Kidney capillary endothelial cell (primary cell): ENCODE measurements around the gene CBX4.

Experiments
- DNase-seq: peaks from one replicate; pipeline ENCODE4 v3.0.0-alpha.2; 2018; ENCODE audit warnings: low spot score

Gene CBX4

DNA sequence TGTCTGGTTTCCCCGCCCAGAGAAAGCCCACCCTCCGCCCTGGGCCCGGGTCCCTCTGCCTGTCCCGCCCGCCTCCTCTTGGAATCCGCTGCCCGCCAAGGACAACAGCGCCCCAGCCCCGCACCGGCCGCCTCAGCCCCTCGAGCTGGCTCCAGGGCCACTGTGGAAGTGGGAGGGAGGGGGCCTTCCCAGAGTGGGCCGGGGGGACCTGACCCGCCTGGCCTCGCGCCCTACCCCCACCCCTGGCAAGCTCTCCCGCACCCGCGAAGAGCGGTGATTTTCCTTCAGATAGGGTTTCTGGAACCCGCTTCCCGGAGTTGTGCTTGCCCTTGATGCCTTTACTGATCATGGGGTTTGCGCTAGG is 40.1 kb downstream of the CBX4 start:
- DNase-seq = no peak

DNA sequence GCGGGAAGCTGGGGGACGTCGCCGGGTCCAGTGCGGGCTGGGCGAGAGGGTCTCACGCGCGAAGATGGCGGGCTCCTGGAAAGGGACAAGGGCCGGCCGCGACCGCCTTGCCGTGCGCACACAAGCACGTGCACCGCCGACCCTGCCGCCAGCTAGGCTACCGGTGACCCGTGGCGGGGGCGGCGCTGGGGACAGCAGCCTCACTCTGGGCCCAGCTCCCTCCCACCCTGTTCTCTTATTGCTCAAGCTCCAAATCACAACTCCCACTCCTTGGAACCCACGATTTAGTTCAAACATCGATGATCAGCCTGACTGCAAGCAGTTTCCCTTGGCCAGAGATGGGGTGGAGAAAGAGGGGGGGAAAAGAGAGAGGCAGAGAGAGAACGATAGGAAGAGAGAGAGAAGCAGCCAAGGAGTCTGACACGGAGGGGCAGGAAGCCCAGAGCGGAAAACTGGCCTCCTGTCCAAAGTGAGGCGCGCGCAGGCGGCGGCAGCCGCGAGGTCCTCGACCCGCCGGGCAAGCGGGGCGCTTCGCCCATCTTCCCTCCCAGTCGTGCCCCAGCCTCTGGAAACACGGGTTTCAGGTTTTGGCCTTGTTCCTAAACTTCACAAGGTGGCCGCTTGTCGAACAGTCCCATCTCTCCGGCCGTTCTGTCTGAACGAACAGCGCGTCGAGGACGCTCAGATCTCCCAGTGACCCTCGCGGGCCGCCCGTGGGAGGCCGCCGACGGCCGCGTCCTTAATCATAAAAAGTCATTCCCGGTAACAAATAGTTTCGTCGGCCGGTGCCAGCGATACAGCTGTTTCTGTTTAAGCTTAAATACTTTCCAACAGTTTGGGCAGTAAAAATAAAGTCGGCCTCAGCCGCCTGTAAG is 40.7 kb downstream of the CBX4 start:
- no peak for DNase-seq

DNA sequence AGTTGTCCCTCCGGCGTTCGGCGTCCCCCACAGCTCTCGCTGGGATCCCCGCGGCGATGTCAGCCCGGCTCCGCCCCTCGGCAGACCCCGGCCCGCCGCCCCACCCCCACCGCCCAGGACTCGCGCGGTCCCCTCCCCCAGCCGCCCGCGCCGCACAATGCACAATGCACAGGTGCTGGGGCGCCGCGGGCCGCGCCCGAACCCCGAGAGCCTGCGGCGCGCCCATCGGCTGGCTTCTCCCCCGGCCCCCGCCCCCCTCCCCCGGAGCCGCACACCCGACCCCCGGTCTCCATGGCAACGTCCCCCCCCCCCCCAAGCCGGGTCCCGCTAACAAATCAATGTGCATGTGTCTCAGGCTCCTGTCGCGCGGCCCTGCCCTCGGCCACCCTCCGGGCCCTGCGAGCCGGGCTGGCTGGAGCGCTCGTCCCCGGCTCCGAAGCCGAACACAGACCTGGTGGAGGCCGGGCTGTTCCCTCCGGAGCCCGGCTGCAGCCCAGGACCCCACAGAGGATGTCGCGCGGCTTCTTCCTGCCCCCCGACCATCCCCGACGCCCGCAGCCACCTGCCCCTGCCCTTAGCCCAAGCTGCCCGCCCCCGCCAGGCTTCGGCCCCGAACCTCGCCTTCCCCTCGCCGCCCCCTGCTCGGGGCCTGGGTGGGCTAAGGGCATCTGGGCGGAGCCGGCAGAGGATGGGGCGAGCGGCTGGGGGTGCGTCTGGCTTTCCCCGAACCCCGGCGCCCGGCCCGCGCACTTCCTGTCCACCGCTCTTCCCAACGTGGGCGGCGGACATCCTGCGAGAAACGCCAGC is 41.5 kb downstream of the CBX4 start:
- no peak for DNase-seq

DNA sequence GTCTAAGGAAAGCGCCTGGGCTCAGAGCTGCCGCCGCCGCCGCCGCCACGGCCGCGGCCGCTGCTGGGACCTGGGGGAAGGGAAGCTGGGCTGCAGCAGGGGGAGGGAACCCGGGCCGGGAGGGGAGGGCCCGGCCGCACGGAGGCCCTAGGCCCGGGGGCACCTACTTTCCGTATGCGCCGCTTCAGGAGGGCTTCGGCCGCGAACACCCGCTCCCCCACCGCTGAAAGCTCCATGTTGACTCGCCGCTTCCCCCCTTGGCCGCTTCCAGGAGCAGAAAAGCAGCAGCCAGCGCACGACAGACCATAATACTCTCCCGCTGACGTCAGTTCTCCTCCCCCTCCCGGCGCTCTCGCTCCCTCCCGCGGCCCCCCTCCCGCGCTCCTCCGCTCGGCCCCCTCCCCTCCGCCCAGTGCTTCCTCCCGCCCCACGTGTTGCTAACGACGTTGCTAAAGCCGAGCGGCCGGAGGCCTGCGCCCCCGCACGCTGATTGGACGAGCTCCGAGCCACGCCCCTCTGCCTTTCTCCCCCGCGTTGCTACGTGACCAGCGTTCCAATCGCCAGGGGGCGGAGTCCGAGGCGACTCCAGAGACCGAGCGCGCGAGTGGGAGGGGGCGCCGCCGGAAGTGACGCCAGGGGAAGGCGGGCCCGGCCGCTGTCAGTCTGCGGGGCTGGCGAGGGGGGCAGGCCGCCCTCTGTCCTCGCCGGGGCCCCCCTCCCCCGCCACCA is 42.3 kb downstream of the CBX4 start, which contains the start of gene CBX8:
TSS of gene CBX8 (minus strand) at position 315 of the 729 bp plus-strand sequence. CDS start at position 236, 79 bp downstream.
- DNase-seq = peak; percentile 99

DNA sequence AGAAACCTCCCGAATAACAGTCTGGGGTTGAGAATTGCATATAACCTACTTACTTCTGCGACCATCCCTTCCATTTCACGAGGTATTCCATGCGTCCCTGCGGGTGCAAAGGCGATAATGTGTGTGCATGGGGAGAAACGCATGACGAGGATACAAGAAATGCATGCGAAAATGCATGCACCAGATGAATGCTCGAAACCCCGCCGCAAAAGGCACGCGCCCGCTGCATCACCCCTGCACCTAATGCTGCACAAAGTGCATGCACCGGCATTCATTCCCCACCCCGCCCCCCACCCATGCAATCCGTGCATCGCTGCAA is 42.8 kb downstream of the CBX4 start:
- DNase-seq = no peak

DNA sequence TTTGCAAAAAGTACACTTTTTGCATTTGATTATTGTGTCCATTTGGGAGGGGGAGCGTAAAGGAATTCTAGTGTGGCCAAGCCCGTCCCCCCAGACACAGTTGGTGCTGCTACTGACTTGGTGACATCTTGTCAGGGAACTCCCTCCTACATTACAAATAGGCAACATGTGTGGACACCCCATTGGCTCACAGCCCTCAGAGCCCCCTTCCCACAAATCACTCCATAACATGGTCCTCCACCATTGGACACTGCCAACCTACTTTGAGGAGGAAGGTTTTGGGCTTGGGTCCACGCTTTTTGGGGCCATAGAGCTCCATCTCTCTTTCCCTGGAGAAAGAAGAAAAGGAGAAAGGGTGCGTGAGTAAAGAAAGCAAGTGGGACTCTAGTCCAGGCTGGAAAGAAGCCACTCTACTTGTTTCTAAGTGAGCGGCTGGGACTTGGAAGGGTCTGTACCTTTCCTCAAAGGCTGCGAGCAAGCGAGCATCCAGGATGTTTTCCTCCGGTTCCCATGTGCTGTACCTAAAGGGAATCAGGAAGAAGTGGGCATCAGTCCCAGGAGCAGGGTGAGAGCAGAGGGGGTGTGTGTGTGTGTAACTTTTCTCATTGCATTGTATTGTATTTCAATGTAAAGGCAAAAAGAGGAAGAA is 43.3 kb downstream of the CBX4 start:
- DNase-seq = no peak

DNA sequence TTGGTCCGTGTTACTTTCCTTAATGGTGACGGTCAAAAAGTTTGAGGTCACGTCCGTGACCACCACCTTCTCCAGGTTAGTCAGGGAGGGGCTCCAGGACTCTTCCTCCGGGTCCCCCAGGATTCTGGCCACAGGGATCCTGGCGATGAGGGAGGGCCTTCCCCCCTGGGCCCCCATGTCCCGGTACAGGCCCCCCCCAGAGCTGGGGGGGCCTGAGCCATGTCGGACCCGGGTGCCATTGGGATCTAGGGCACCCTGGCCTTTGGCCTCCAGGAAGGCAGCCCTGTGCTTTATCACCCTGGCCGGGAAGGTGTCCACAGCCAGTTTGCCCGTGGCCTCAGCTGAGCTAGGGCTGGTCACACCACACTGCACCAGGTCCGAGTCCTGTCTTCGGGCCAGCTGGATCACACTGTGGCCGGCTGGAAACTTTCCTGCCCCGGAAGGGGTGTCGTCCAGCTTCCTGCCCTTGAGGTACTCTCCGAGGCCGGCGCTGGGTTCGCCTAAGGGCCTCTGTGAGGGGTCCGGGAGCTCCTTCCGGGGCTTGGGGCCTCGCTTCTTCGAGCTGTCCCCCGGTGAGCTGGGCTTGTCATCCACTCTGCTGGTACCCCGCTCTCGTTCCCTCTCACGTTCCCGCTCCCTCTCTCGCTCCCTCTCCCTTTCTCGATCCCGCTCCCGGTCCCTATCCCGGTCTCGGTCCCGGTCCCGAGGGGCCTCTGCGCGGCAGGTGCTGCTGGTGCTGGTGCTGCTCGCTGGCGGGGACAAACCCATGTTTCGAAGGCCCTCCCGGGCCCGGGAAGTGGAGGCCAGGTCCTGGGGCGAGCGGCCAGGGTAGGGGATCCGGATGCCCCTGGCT is 44.4 kb downstream of the CBX4 start:
- no peak for DNase-seq

DNA sequence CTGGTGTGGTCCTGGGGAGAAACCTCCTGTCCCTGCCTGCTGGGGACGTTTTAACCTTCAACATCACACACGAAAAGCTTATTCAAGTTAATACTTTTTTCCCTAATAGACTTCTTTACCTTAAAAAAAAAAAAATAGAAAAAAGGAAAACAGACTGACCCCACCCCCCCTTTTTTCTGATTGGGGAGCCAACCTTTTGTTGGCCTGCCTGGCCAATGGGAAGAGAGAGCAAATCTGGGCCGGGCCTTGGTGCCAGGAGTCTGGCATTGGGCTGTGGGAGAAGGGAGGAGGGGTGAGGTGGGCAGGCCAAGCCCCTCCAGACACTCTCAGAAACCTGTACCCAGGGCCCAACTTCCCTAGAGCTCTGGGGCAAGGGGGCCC is 45.3 kb downstream of the CBX4 start:
- no peak for DNase-seq

DNA sequence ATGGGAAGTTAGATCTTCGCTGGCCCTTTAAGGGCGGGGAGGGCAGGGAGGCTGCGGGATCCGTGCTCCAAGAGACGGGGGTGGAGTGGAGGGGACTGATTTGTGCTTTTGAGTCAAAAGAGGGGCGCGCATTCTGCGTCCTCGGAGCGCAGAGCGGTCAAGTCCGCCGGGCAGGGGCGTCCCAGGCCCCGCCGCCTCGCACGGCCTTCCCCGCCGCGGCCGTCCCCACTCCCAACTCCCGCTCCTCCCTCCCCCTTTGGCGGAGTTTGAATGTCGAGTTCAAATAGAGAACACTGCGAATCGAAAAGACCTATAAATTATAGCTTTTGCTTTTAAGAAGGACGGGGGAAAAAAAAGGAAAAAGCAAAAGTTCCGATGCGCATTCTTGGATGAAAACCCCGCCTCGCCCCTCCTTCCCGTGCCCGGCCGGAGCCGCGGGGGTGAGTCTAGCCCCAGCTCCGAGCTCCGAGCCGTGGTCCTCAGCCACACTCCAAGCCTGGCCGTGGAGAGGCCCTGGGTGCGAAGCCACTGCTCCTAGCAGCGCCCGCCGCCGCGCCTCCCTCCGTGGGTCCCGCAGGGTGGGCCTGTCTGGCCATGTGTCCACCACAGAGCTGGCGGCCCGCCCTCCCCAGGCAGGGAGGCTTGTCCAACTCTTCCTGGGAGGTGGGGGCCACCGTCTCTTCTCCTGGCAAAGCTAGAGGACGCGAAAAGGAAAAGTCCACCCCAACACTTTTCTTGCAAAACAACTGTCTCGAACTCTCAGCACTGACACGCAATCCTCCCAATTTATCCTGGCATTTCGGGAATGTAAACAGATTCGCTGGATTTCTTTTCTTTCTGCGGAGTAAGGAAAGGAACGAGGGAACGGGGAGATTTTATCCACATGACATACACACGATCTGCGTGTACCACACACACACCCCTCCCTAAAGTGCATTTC is 46.0 kb downstream of the CBX4 start:
- no peak for DNase-seq

DNA sequence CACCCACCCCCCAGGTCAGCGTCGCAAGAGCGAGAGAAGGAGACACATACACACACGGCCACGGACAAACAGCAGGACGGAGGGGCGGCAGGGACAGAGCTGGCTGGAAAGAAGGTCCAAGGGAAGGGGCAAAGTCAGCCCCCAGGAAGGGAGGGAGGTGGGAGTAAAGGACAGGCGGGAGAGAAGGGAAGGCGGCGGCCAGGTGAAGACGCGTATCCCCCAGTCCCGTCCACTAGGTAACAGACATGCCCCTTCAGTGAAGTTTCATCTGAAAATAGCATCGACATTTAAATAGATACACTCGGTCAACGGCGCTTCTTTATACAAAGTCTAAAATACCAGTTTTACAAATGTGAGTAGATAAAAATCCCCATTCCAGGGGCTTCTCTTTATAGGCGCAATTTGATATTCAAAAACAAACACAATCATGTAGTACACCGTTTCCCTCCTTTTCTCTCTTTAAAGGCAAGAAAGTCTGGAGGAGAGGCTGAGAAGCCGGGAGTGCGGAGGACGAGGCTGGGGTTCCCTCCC is 46.8 kb downstream of the CBX4 start:
- no peak for DNase-seq

DNA sequence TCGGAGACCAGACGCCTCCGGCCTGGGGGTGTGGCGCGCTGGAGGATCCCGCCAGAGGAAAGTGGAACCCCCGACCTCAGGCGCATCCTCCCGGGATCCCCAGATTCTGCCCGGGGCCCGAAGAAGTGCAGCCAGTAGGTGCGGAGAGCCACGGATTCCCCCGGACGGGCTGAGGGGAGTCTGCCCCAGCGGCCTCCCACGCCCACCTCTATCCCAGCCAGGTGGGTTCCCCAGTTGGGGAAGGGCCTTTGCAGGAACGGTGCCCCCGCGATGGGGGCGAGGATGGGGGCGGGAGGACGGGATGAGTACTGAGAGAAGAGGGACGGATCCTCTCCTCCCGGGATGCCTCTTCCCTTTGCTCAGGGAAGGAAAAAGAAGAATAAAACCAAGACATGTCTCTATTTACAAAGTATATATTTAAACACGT is 47.5 kb downstream of the CBX4 start:
- no peak for DNase-seq

DNA sequence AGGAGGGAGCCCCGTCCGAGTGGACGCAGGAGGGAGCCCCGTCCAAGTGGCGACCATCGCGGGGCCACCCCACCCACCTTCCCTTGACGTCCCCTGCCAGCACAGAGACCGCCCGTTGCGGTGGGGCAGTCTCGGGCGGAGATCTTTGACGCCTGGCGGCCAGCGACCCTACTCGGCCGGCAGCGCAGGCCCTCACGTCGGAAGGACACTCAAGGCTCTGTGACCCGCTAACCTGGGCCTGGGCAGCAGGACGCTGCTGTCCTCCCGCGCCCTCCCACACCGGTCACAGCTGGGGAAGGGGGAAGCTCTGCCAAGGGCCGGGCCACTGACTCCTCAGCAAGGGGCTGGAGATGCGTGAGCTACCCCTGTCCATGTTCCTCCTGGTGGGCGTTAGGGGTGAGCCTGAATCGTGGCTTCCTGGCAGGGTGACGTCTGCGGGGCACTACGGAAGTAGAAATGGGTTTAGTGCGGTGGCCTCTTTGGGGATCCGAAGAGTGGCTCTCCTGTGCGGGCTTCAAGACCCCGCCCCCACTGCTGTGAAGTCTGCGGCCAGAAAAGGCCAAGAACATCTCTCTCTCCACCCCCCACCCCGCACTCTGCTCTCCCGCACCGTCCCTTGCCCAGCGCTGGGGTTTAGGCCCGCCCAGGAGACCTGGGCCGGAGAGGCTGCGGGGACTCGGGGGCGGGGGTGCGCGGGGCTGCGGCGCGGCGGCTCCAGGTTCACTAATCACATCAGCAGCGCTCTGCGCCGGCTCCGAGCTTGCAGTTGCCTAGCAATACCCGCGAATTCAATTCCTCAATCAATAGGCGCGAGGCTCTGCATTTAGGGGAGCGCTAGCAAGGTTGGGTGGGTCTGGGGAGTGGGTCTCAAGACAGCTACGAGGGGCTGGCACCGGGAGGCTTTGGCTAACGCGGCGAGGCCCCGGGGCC is 48.2 kb downstream of the CBX4 start:
- no peak for DNase-seq

DNA sequence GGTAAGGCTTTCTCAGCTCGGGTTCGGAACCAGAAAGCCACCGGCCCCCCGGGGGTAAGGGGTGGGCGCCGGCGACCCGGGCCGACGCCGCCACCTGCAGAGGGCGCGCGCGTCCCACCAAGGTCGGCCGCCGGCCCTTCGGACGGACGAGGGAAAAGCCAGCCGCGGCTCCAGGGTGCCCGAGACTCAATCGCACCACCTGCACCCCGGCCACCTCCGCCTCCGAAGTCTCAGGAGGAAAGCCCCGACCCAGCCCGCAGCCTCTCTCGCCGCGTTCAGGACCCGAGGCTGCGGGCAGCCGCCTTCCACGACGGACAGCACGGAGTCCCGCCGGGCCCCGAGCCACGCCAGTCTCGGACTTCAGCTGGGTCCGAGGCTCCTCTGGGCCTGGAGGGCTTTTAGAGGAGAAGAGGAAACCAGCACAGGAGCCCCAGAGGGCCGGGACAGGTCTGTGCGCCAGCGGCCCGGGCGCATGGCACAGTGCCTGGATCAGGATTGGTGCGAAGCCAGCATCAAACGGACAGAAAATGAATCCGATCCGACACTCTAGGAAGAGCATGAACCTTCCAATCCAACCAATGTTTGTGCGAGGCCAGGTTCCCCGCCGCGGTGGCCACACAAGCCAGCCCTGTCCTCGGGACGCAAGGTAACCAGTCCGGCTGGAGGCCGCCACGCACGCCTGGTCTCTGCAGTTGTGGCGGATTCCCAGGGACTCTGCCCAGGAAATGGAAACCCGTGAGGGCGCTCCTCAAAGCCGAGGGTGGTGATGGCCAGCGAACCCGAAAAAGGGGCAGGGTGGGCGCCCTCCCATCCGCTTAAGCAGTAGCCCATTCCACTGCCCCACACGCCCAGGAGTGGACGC is 49.1 kb downstream of the CBX4 start:
- no peak for DNase-seq

DNA sequence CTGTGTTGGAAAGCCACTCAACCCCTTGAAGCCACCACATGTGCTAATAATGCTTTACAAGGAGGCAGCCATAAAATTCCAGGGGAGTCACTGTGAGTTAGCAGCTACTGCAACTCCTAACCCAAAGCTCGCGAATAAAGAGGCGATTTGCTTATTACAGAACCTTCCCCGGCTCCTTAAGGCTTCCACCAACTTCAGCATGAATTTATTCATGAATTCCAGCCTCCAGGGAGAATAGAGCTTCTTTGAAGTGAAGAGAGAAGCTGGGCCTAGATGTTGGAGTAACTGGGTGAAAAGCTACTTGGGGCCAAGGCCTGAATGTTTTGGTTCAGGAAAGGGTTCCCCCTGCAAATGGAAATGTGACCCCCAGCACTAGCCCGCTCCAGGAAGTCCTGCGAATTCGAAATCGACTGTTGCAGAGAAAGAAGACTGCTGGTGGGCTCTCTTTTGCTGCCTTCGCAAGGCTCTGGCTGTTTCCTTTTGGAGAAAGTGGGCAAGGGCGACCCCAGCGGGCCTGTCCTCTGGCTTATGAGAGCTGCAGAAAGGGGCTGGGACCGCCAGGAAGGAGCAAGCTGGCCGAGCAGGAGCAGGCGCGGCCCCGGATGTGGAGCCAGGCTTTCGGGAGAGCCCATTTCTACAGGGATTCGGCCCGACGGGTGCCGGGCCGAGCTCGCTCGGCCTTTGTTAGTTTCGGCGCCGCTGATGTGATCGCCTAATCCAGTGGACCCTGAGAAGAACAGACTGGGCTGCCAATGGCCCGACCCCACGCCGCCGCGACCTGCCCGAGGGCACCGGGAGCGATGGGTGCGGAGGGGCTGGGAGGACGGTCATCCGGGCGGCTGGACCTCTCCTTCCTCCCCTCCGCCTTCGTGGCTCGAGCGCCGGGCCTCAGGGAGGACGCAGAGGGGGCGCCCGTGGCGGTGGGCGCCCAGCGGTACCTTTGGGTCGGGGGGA is 50.0 kb downstream of the CBX4 start:
- DNase-seq = no peak

DNA sequence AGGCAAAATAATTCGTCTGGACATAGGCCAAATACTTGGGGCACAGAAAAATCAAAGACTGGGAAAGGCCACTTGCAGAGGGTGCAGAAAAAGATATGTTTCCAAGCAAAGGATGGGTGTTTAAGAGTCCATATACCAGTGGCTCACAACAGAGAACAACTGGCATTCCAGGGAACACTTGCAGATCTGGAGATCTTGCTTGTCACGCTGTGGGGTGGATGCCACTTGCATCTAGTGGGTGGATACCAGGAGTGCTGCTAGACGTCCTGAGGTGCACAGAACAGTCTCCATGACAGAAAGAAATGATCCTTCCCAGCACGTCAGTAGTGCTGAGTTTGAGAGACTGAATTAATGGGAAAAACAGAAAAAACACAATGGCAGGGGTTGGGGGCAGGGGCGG is 50.8 kb downstream of the CBX4 start:
- no peak for DNase-seq

DNA sequence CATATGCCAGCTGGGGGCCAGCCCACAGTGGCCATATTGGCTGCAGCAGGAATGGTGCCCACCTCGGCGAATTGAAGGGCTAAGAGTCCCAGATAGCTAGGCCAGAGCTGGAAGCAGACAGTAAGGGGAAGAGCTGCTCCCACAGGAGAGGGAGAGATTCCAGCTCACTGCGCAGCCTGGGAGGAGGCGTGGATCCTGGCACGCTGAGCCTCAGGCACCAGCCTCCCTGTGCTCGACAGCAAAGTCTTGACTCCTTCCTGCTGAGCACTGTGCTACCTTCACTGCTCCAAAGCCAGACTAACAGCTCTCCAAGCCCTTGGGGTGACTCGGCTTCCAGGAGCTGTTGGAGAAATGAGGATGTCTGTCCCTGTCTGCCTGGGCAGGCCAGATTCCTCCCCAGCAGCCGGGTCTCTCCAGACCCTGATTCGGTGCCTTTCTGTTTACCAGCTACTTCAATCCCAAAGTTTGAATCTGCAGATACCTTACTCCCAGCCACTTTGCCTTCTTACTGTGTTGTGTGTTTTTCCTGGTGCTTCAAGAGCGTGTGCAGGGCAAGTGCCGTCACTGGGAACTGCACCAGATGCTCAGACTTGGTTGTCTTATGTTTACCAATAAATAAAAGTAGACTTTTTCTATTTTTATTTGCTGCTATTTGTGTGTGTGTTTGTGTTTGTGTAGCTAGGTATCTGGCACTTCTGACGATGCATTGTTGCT is 52.2 kb downstream of the CBX4 start:
- no peak for DNase-seq
